Neutrophil (primary cell): ENCODE measurements around the gene WDFY1.

Experiments used
- H3K27ac ChIP-seq: fragments of 200-600 bp; sonication (generic); 2 replicates; pipeline ENCODE4 v1.5.1; 2016; ENCODE audit warnings: mild to moderate bottlenecking, moderate library complexity
- H3K27me3 ChIP-seq: fragments of 200-600 bp; sonication (generic); 2 replicates; pipeline ENCODE4 v1.6.0; 2016; ENCODE audit warnings: mild to moderate bottlenecking
- H3K36me3 ChIP-seq: fragments of 200-600 bp; sonication (generic); 2 replicates; pipeline ENCODE4 v1.5.1; 2017
- H3K4me1 ChIP-seq, 2 experiments: fragments of 200-600 bp in 1 of 2; sonication (generic) in 1 of 2; 1 replicate in 1 of 2; 2 replicates in 1 of 2; pipeline versions ENCODE4 v1.5.1 to v1.6.1; 2013 to 2016; ENCODE audit warnings: low read depth in 1 of 2, low read length in 1 of 2, mild to moderate bottlenecking in 1 of 2, moderate library complexity in 1 of 2; ENCODE audit not compliant: control insufficient read depth in 1 of 2, insufficient read depth in 1 of 2
- H3K4me3 ChIP-seq, 2 experiments: fragments of 200-600 bp in 1 of 2; sonication (generic) in 1 of 2; 1 replicate in 1 of 2; 2 replicates in 1 of 2; pipeline ENCODE4 v1.5.1; 2013 to 2016; ENCODE audit warnings: low read depth in 1 of 2, low read length in 1 of 2, mild to moderate bottlenecking in 1 of 2, moderate library complexity in 1 of 2
- H3K9me3 ChIP-seq: fragments of 200-600 bp; sonication (generic); 2 replicates; pipeline ENCODE4 v1.5.1; 2016
- CTCF ChIP-seq: fragments of 200-600 bp; sonication (generic); IDR thresholded peaks from 2 replicates; pipeline ENCODE4 v1.5.1; 2016; ENCODE audit warnings: antibody characterized with exemption

WDFY1 gene

GRCh38 chr2:223854741-223855140 is 90.4 kb downstream of the WDFY1 start:
- H3K9me3 ChIP-seq, result no peaks in the 10 kb centered on the region
- H3K27ac ChIP-seq, result no peak overlapping the region
- H3K27me3 ChIP-seq, result no peaks in the 10 kb centered on the region
- no peak for TF ChIP-seq CTCF
- peaks cover 10 to 11% of the 10 kb centered on the region in 2 experiments for H3K4me1 ChIP-seq
- H3K4me3 ChIP-seq, result no peak overlapping the region
- peaks cover 22% of the 10 kb centered on the region for H3K36me3 ChIP-seq

GRCh38 chr2:223853425-223853837 is 91.7 kb downstream of the WDFY1 start:
- Histone ChIP-seq H3K36me3 (peaks cover 23% of the 10 kb centered on the region), H3K9me3 (no peaks in the 10 kb centered on the region), H3K27me3 (no peaks in the 10 kb centered on the region), H3K4me3 (no peak overlapping the region), H3K4me1 (peaks cover 10 to 11% of the 10 kb centered on the region in 2 experiments), H3K27ac (no peak overlapping the region)
- TF ChIP-seq CTCF, result no peak

GRCh38 chr2:223852281-223852795 is 92.8 kb downstream of the WDFY1 start:
- H3K4me1 ChIP-seq, result peaks cover 10 to 11% of the 10 kb centered on the region in 2 experiments
- no peak overlapping the region for H3K4me3 ChIP-seq
- peaks cover 25% of the 10 kb centered on the region for H3K36me3 ChIP-seq
- H3K27ac ChIP-seq, result no peak overlapping the region
- H3K9me3 ChIP-seq, result no peaks in the 10 kb centered on the region
- no peak for TF ChIP-seq CTCF
- no peaks in the 10 kb centered on the region for H3K27me3 ChIP-seq

- TF ChIP-seq CTCF, result no peak
- no peaks in the 10 kb centered on the region for H3K27me3 ChIP-seq
- H3K4me1 ChIP-seq, result no peaks in the 10 kb centered on the region
- no peak overlapping the region for H3K4me3 ChIP-seq
- no peak overlapping the region for H3K27ac ChIP-seq
- H3K9me3 ChIP-seq, result no peaks in the 10 kb centered on the region
- H3K36me3 ChIP-seq, result peaks cover 5% of the 10 kb centered on the region
Measured at GRCh38 chr2:223847410-223847809, 97.7 kb downstream of the WDFY1 start.

GRCh38 chr2:223846515-223846914 is 98.6 kb downstream of the WDFY1 start:
- Histone ChIP-seq H3K4me3 (no peak overlapping the region), H3K27ac (no peak overlapping the region), H3K9me3 (no peaks in the 10 kb centered on the region), H3K36me3 (peaks cover 3% of the 10 kb centered on the region), H3K4me1 (no peaks in the 10 kb centered on the region), H3K27me3 (no peaks in the 10 kb centered on the region)
- no peak for TF ChIP-seq CTCF
